T-cell (primary cell): Measurements from ENCODE around the gene CROCC2. TPM values are rescaled to one million over a fixed set of nuclear protein-coding genes. Genes with fewer than 3 reads are reported as not detected.

ENCODE experiments used
- ATAC-seq, 4 experiments: fragments of 200-7000 bp in 3 of 4; fragments of 150-1000 bp in 1 of 4; cut with Tn5 transposase; replicated peaks in 1 of 4; 1 replicate in 3 of 4; 2 replicates in 1 of 4; pipeline ENCODE4 v1.10.0; 2021; ENCODE audit warnings: moderate library complexity in 3 of 4, mild to moderate bottlenecking in 2 of 4, moderate number of reproducible peaks in 1 of 4
- CTCF ChIA-PET, 2 donors: fragments of 300-600 bp; sonication (Branson Sonifier 250); formaldehyde crosslinking; loops; one replicate each; lab custom pipeline; 2022; ENCODE audit warnings: antibody characterized with exemption in 2 of 2; lab: Charles Lee
- POLR2A ChIA-PET, 2 donors: fragments of 300-600 bp; sonication (Branson Sonifier 250); formaldehyde crosslinking; loops; one replicate each; lab custom pipeline; 2022; ENCODE audit warnings: antibody characterized with exemption in 2 of 2; lab: Charles Lee
- DNase-seq, 35 experiments: peaks; one replicate each; pipeline versions ENCODE4 v3.0.0 to v3.0.0-alpha.2; 2013 to 2023
- H3K27ac ChIP-seq: one replicate; pipeline ENCODE4 v1.5.1; 2013; ENCODE audit warnings: low read length
- H3K27me3 ChIP-seq, 2 experiments: replicated peaks in 1 of 2; 1 replicate in 1 of 2; 2 replicates in 1 of 2; pipeline versions ENCODE4 v1.6.1 to v1.7.0; 2013; ENCODE audit warnings: low read length in 1 of 2, mixed read lengths in 1 of 2; ENCODE audit not compliant: control insufficient read depth in 2 of 2, insufficient read depth in 2 of 2; ENCODE audit errors: extremely low read depth in 1 of 2
- H3K36me3 ChIP-seq, 2 donors: 1 replicate in 1 of 2; 2 replicates in 1 of 2; pipeline versions ENCODE4 v1.6.1 to v1.7.0; 2013; ENCODE audit warnings: low read length in 1 of 2; ENCODE audit not compliant: control insufficient read depth in 2 of 2, insufficient read depth in 1 of 2; ENCODE audit errors: extremely low read depth in 1 of 2
- H3K4me1 ChIP-seq, 2 experiments: 1 replicate in 1 of 2; 2 replicates in 1 of 2; pipeline versions ENCODE4 v1.6.1 to v1.7.0; 2013; ENCODE audit warnings: low read length in 2 of 2, mixed read lengths in 1 of 2; ENCODE audit not compliant: insufficient read depth in 2 of 2, control insufficient read depth in 1 of 2; ENCODE audit errors: extremely low read depth in 1 of 2
- H3K4me3 ChIP-seq, 2 donors: 1 replicate in 1 of 2; 2 replicates in 1 of 2; pipeline versions ENCODE4 v1.5.1 to v1.7.0; 2013; ENCODE audit warnings: mild to moderate bottlenecking in 2 of 2, low read length in 1 of 2, moderate library complexity in 1 of 2; ENCODE audit not compliant: control insufficient read depth in 1 of 2; ENCODE audit errors: extremely low read depth in 1 of 2
- H3K9me3 ChIP-seq: 2 replicates; pipeline ENCODE4 v1.7.0; 2013
- H3K27ac Mint-ChIP-seq, 2 donors: one replicate each; pipeline ENCODE4 v1.8.0; 2020 to 2021; ENCODE audit warnings: mild to moderate bottlenecking in 2 of 2, mixed read lengths in 2 of 2
- H3K27me3 Mint-ChIP-seq, 2 donors: one replicate each; pipeline ENCODE4 v1.8.0; 2021 to 2022; ENCODE audit warnings: mixed read lengths in 2 of 2
- H3K36me3 Mint-ChIP-seq: one replicate; pipeline ENCODE4 v1.8.0; 2021; ENCODE audit warnings: mixed read lengths
- H3K4me1 Mint-ChIP-seq, 3 donors: one replicate each; pipeline ENCODE4 v1.8.0; 2020 to 2022; ENCODE audit warnings: mixed read lengths in 3 of 3, mild to moderate bottlenecking in 1 of 3
- H3K4me3 Mint-ChIP-seq, 3 donors: one replicate each; pipeline ENCODE4 v1.8.0; 2020 to 2022; ENCODE audit warnings: mild to moderate bottlenecking in 3 of 3, mixed read lengths in 3 of 3, moderate library complexity in 3 of 3
- H3K9me3 Mint-ChIP-seq, 3 donors: one replicate each; pipeline ENCODE4 v1.8.0; 2020 to 2022; ENCODE audit warnings: mixed read lengths in 3 of 3
- WGBS: methylation state at CpG from one replicate; pipeline ENCODE4 v1.1.5; 2013; ENCODE audit warnings: missing lambda C conversion rate; ENCODE audit not compliant: insufficient coverage; 5-methylcytosine and 5-hydroxymethylcytosine counted together
- total RNA-seq, 35 experiments: library from RNA in 6 of 35; stranded (reverse) in 6 of 35; fragments of 120-200 nt in 1 of 35; gene quantifications; one replicate each; pipeline versions ENCODE4 v1.2.1 to v1.2.4 and lab custom pipeline; 2013 to 2026

The CROCC2 gene
- total RNA-seq, 5 donors from 2014 or later (not counting 1 experiment from before 2014, with no cell fraction given), result not detected

- POLR2A ChIA-PET, result no interaction called here
- CTCF ChIA-PET, result no interaction called here
Measured at GRCh38 chr2:240896394-240896793, 9.7 kb upstream of the CROCC2 start.

DNA sequence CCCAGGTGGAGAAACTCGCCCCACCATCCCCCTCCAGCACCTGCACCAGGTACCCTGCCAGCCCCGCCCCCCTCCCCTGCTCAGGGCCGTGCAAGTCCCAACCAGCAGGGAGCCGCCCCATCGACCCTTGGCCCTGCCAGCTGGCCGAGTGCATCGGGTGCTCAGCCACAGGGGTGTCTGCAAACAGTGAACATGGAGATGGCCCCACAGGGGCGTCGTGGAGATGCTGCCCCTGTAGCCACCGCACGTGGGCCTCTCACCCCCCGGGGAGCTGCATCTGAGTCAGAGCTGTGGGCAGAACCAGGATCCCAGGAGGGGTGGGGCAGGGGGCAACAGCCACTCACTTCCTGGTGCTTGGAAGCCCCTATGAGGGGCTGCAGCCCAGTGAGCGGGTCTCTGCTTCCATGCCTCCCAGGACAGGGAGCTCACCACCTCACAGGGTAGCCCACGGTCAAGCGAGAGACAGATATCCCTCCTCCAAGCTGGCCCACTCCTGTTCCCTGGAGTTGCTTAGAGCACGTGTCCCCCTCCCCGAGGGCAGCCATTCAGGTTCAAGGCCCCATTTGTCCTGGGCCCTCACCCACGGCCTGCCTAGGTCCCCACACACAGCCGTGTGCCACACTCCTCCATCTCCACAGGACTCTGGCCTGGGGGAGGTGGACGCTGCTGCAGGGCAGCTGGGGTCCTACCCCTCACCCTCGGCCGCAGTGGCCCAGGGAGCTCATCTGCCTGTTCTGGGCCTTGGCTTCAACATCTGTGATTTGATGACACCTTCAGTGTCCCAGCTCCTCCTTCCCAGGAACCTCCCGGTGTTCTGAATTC is 9.1 kb upstream of the CROCC2 start:
- DNase-seq, result no peak

More at GRCh38 chr2:240896394-240896793, 9.7 kb upstream of the CROCC2 start:
- H3K9me3 Mint-ChIP-seq, result no peaks in the 10 kb centered on the region
- DNase-seq (no peak), ATAC-seq (no peak)
- Histone ChIP-seq H3K27ac (no peak overlapping the region), H3K27me3 (peaks cover 0 to 31% of the 10 kb centered on the region in 2 experiments), H3K36me3 (no peaks in the 10 kb centered on the region), H3K4me3 (no peak overlapping the region), H3K4me1 (peaks cover 0 to 7% of the 10 kb centered on the region in 2 experiments), H3K9me3 (no peaks in the 10 kb centered on the region)
- H3K36me3 Mint-ChIP-seq, result no peaks in the 10 kb centered on the region
- 80% methylated on average over 6 of the region's 7 CpGs for WGBS
- no peak overlapping the region for H3K27ac Mint-ChIP-seq
- H3K4me1 Mint-ChIP-seq, result peaks cover 0 to 2% (median 0%) of the 10 kb centered on the region in 3 donors
- no peak overlapping the region for H3K4me3 Mint-ChIP-seq
- H3K27me3 Mint-ChIP-seq, result peaks cover 0 to 6% of the 10 kb centered on the region in 2 donors

GRCh38 chr2:240898108-240898730 is 7.9 kb upstream of the CROCC2 start:
- H3K4me3 Mint-ChIP-seq, result no peak overlapping the region
- no peak overlapping the region for H3K4me3 ChIP-seq
- no peaks in the 10 kb centered on the region for H3K9me3 Mint-ChIP-seq
- H3K9me3 ChIP-seq, result no peaks in the 10 kb centered on the region
- no peak for ATAC-seq
- peaks cover 0 to 7% of the 10 kb centered on the region in 2 experiments for H3K4me1 ChIP-seq
- H3K27ac ChIP-seq, result no peak overlapping the region
- CTCF ChIA-PET, result no interaction called here
- H3K36me3 Mint-ChIP-seq, result no peaks in the 10 kb centered on the region
- POLR2A ChIA-PET, result no interaction called here
- H3K36me3 ChIP-seq, result no peaks in the 10 kb centered on the region
- no peak overlapping the region for H3K27ac Mint-ChIP-seq
- peaks cover 5 to 7% of the 10 kb centered on the region in 2 donors for H3K27me3 Mint-ChIP-seq
- peaks cover 0 to 30% of the 10 kb centered on the region in 2 experiments for H3K27me3 ChIP-seq
- no peak for DNase-seq
- H3K4me1 Mint-ChIP-seq, result peaks cover 0 to 2% (median 0%) of the 10 kb centered on the region in 3 donors
- 71% methylated on average over 17 of the region's 17 CpGs for WGBS

More for the DNA sequence above, 9.1 kb upstream of the CROCC2 start:
- H3K4me1 ChIP-seq, result peaks cover 0 to 7% of the 10 kb centered on the region in 2 experiments
- 76% methylated on average over 17 of the region's 23 CpGs for WGBS
- no peak for ATAC-seq
- H3K36me3 ChIP-seq, result no peaks in the 10 kb centered on the region
- no peaks in the 10 kb centered on the region for H3K36me3 Mint-ChIP-seq
- no peak overlapping the region for H3K4me3 Mint-ChIP-seq
- H3K27me3 ChIP-seq, result peaks cover 0 to 27% of the 10 kb centered on the region in 2 experiments
- H3K27ac Mint-ChIP-seq, result no peak overlapping the region
- H3K9me3 ChIP-seq, result no peaks in the 10 kb centered on the region
- H3K27me3 Mint-ChIP-seq, result peaks cover under 1 to 6% of the 10 kb centered on the region in 2 donors
- POLR2A ChIA-PET, result no interaction called here
- no peaks in the 10 kb centered on the region for H3K9me3 Mint-ChIP-seq
- no peak overlapping the region for H3K4me3 ChIP-seq
- peaks cover 0 to 2% (median 0%) of the 10 kb centered on the region in 3 donors for H3K4me1 Mint-ChIP-seq
- H3K27ac ChIP-seq, result no peak overlapping the region
- CTCF ChIA-PET, result no interaction called here

- POLR2A ChIA-PET, result no interaction called here
- Histone ChIP-seq H3K4me1 (peaks cover 0 to 1% of the 10 kb centered on the region in 2 experiments), H3K36me3 (no peaks in the 10 kb centered on the region), H3K9me3 (no peaks in the 10 kb centered on the region), H3K4me3 (no peak overlapping the region), H3K27me3 (peaks cover 0 to 24% of the 10 kb centered on the region in 2 experiments), H3K27ac (no peak overlapping the region)
- Mint-ChIP-seq H3K36me3 (no peaks in the 10 kb centered on the region), H3K4me1 (no peaks in the 10 kb centered on the region), H3K9me3 (no peaks in the 10 kb centered on the region), H3K27me3 (peaks cover 5 to 7% of the 10 kb centered on the region in 2 donors), H3K4me3 (no peak overlapping the region), H3K27ac (no peak overlapping the region)
- CTCF ChIA-PET, result no interaction called here
- DNase-seq, result no peak
- 80% methylated on average over 23 of the region's 23 CpGs for WGBS
- ATAC-seq, result no peak
Measured at GRCh38 chr2:240898731-240899467, 7.2 kb upstream of the CROCC2 start.

- ATAC-seq, result no peak
- no peak overlapping the region for H3K4me3 Mint-ChIP-seq
- peaks cover 5 to 7% of the 10 kb centered on the region in 2 donors for H3K27me3 Mint-ChIP-seq
- Histone ChIP-seq H3K27me3 (peaks cover 0 to 23% of the 10 kb centered on the region in 2 experiments), H3K4me3 (no peak overlapping the region), H3K9me3 (no peaks in the 10 kb centered on the region), H3K4me1 (no peaks in the 10 kb centered on the region), H3K27ac (no peak overlapping the region), H3K36me3 (no peaks in the 10 kb centered on the region)
- H3K4me1 Mint-ChIP-seq, result no peaks in the 10 kb centered on the region
- H3K36me3 Mint-ChIP-seq, result no peaks in the 10 kb centered on the region
- POLR2A ChIA-PET, result no interaction called here
- WGBS, result 86% methylated on average over 19 of the region's 19 CpGs
- H3K27ac Mint-ChIP-seq, result no peak overlapping the region
- no peak for DNase-seq
- CTCF ChIA-PET, result no interaction called here
- H3K9me3 Mint-ChIP-seq, result no peaks in the 10 kb centered on the region
Measured at GRCh38 chr2:240899468-240899865, 6.7 kb upstream of the CROCC2 start.

DNA sequence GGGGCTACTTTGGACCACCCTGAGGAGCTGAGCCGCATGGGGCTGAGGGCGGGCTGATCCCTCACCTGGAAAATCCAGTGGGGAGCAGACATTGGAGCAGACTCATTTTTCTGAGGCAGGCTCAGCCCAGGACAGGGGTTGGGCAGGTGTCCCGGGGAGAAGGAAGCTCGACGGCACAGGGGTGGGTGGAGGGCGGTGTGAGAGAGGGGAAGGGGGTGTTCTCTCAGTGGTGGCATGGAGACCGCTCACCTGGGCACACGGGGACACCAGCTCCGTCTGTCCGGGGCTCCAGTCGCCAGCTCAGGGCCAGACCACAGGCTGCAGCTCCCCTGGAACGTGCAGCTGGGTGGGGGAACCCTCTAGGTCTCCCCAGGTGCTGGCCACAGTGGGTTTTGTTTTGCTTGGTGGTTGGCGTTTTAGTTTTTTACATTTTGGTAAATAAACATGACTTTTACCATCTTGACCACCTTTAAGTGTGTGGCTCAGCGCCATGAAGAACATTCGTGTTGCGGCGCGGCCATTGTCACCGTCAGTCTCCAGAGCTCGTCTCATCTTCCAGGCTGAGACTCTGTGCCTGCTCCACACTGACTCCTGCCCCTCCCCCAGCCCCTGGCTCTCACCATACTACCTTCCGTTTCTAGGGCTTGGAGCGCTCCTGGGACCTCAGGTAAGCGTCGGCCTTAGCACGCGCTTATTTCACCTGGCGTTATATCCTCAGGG is 5.8 kb upstream of the CROCC2 start:
- H3K4me1 Mint-ChIP-seq, result no peaks in the 10 kb centered on the region
- Histone ChIP-seq H3K9me3 (no peaks in the 10 kb centered on the region), H3K27me3 (peaks cover 0 to 24% of the 10 kb centered on the region in 2 experiments), H3K4me1 (no peaks in the 10 kb centered on the region), H3K4me3 (no peak overlapping the region), H3K36me3 (no peaks in the 10 kb centered on the region), H3K27ac (no peak overlapping the region)
- no peak overlapping the region for H3K4me3 Mint-ChIP-seq
- H3K27me3 Mint-ChIP-seq, result peaks cover 5 to 7% of the 10 kb centered on the region in 2 donors
- ChIA-PET CTCF (no interaction called here), POLR2A (no interaction called here)
- H3K27ac Mint-ChIP-seq, result no peak overlapping the region
- H3K36me3 Mint-ChIP-seq, result no peaks in the 10 kb centered on the region
- DNase-seq (no peak), ATAC-seq (no peak)
- WGBS, result 89% methylated on average over 21 of the region's 27 CpGs
- H3K9me3 Mint-ChIP-seq, result no peaks in the 10 kb centered on the region
